HG03039 (cell line): ENCODE results near the gene FAM13C.
"Not testable (repeated sequence)": the region's sequence is repeated elsewhere in the genome, so short reads cannot be mapped to it uniquely, and the experiment has no call there.

Experiments used
- ATAC-seq: cut with Tn5 transposase; IDR thresholded peaks from one replicate; pipeline ENCODE4 v1.9.1; 2021; ENCODE audit warnings: mild to moderate bottlenecking, moderate library complexity; ENCODE audit not compliant: unreplicated experiment

FAM13C gene

GRCh38 chr10:59240582-59241183 lies 121.7 kb downstream of the FAM13C start:
- no peak for ATAC-seq

- ATAC-seq: not testable (repeated sequence)
Observed at GRCh38 chr10:59239108-59239507, 123.2 kb downstream of the FAM13C start.

GRCh38 chr10:59237775-59238174 lies 124.6 kb downstream of the FAM13C start:
- ATAC-seq: no peak

GRCh38 chr10:59236064-59236697 lies 126.2 kb downstream of the FAM13C start:
- ATAC-seq: no peak

GRCh38 chr10:59234816-59235429 lies 127.4 kb downstream of the FAM13C start:
- ATAC-seq: no peak

- ATAC-seq: no peak
Observed at GRCh38 chr10:59234194-59234593, 128.2 kb downstream of the FAM13C start.

- no peak for ATAC-seq
Observed at GRCh38 chr10:59229441-59229840, 132.9 kb downstream of the FAM13C start.

- ATAC-seq: no peak
Observed at GRCh38 chr10:59227136-59227673, 135.1 kb downstream of the FAM13C start.

- ATAC-seq: no peak
Observed at GRCh38 chr10:59225211-59225610, 137.1 kb downstream of the FAM13C start.

- ATAC-seq: not testable (repeated sequence)
Observed at GRCh38 chr10:59223597-59223996, 138.8 kb downstream of the FAM13C start.

- no peak for ATAC-seq
Observed at GRCh38 chr10:59222788-59223187, 139.6 kb downstream of the FAM13C start.

- no peak for ATAC-seq
Observed at GRCh38 chr10:59216178-59216869, 146.0 kb downstream of the FAM13C start.

- no peak for ATAC-seq
Observed at GRCh38 chr10:59214160-59214559, 148.2 kb downstream of the FAM13C start.

GRCh38 chr10:59212301-59212798 lies 150.0 kb downstream of the FAM13C start:
- no peak for ATAC-seq

GRCh38 chr10:59206204-59206720 lies 156.1 kb downstream of the FAM13C start:
- no peak for ATAC-seq
